GM12891 (cell line): ENCODE data around the gene MAEL.

Source experiments
- DNase-seq: peaks from one replicate; pipeline ENCODE4 v3.0.0; 2011; ENCODE audit warnings: low spot score; ENCODE audit not compliant: insufficient read length
- FAIRE-seq: peaks from 2 replicates; lab custom pipeline; 2011; peaks lifted over from hg19 to GRCh38; lab: Jason Lieb, UNC
- PAX5 ChIP-seq: IDR thresholded peaks from 2 replicates; pipeline ENCODE4 v1.6.1; 2011; ENCODE audit warnings: low read length, moderate library complexity, mild to moderate bottlenecking; ENCODE audit not compliant: insufficient read depth, severe bottlenecking
- POLR2A ChIP-seq: IDR thresholded peaks from 2 replicates; pipeline ENCODE4 v1.6.1; 2011; ENCODE audit warnings: low read depth, low read length, control low read depth
- POLR2AphosphoS5 ChIP-seq: IDR thresholded peaks from 2 replicates; pipeline ENCODE4 v1.6.1; 2011; ENCODE audit warnings: low read depth, low read length, control low read depth
- POU2F2 ChIP-seq: IDR thresholded peaks from 2 replicates; pipeline ENCODE4 v1.6.1; 2011; ENCODE audit warnings: low read depth, mild to moderate bottlenecking, control low read depth, low read length, moderate library complexity
- SPI1 ChIP-seq: IDR thresholded peaks from 2 replicates; pipeline ENCODE4 v1.6.1; 2011; ENCODE audit warnings: low read depth, low read length, control low read depth
- TAF1 ChIP-seq: IDR thresholded peaks from 2 replicates; pipeline ENCODE4 v1.6.1; 2011; ENCODE audit warnings: low read depth, low read length, control low read depth

MAEL gene

GRCh38 chr1:167066333-167067122 is 77.4 kb downstream of the MAEL start:
- TF ChIP-seq TAF1 (no peak), POLR2AphosphoS5 (no peak), PAX5 (no peak), SPI1 (no peak), POU2F2 (no peak), POLR2A (no peak)
- FAIRE-seq = peak; percentile 55
- DNase-seq = peak; percentile 82

- no peak for DNase-seq
- FAIRE-seq = no peak
These were observed 78.8 kb downstream of the MAEL start for GRCh38 chr1:167067904-167068303.

GRCh38 chr1:167068761-167069160 is 79.7 kb downstream of the MAEL start:
- TF ChIP-seq PAX5 (no peak), POU2F2 (no peak), POLR2A (no peak), SPI1 (no peak), TAF1 (no peak), POLR2AphosphoS5 (no peak)
- FAIRE-seq = no peak
- DNase-seq = no peak

More at GRCh38 chr1:167067904-167068303, 78.8 kb downstream of the MAEL start:
- TF ChIP-seq PAX5 = no peak
- no peak for TF ChIP-seq POU2F2
- no peak for TF ChIP-seq SPI1
- TF ChIP-seq TAF1 = no peak
- no peak for TF ChIP-seq POLR2AphosphoS5
- no peak for TF ChIP-seq POLR2A

- FAIRE-seq (no peak), DNase-seq (no peak)
- TF ChIP-seq POLR2AphosphoS5 (no peak), POU2F2 (no peak), TAF1 (no peak), SPI1 (no peak)
These were observed 82.2 kb downstream of the MAEL start for GRCh38 chr1:167071286-167071685.
